H9 (cell line): ENCODE data around the gene RPRD1B. TPM values are rescaled to one million over a fixed set of nuclear protein-coding genes. Genes with fewer than 3 reads are reported as not detected.

Source experiments
- DNase-seq: peaks from one replicate; pipeline ENCODE4 v3.0.0-alpha.2; 2017
- H2AFZ ChIP-seq: one replicate; pipeline ENCODE4 v1.6.1; 2013; ENCODE audit warnings: mild to moderate bottlenecking, low read length, control low read depth, moderate library complexity
- H2AK5ac ChIP-seq: 2 replicates; pipeline ENCODE4 v1.6.1; 2013; ENCODE audit warnings: low read length, control low read depth, mixed read lengths; ENCODE audit not compliant: insufficient read length
- H2BK120ac ChIP-seq: one replicate; pipeline ENCODE4 v1.6.1; 2013; ENCODE audit warnings: low read depth, mild to moderate bottlenecking, low read length, control low read depth, inconsistent platforms; ENCODE audit not compliant: poor library complexity, severe bottlenecking
- H2BK12ac ChIP-seq: 2 replicates; pipeline ENCODE4 v1.6.1; 2013; ENCODE audit warnings: low read length, control low read depth, mixed read lengths, low read depth; ENCODE audit not compliant: insufficient read length
- H2BK15ac ChIP-seq: 2 replicates; pipeline ENCODE4 v1.6.1; 2013; ENCODE audit warnings: low read depth, low read length, control low read depth
- H2BK20ac ChIP-seq: one replicate; pipeline ENCODE4 v1.6.1; 2013; ENCODE audit warnings: low read depth, mild to moderate bottlenecking, low read length, control low read depth, inconsistent platforms; ENCODE audit not compliant: poor library complexity, severe bottlenecking
- H2BK5ac ChIP-seq: 2 replicates; pipeline ENCODE4 v1.6.1; 2013; ENCODE audit warnings: low read length, control low read depth, mixed read lengths; ENCODE audit not compliant: insufficient read length
- H3K14ac ChIP-seq: 2 replicates; pipeline ENCODE4 v1.6.1; 2013; ENCODE audit warnings: low read length, control low read depth; ENCODE audit not compliant: insufficient read depth
- H3K18ac ChIP-seq: 2 replicates; pipeline ENCODE4 v1.6.1; 2013; ENCODE audit warnings: low read depth, mild to moderate bottlenecking, mixed read lengths, low read length, control low read depth; ENCODE audit not compliant: insufficient read length
- H3K23ac ChIP-seq: 2 replicates; pipeline ENCODE4 v1.6.1; 2013; ENCODE audit warnings: low read length, control low read depth, mixed read lengths, low read depth; ENCODE audit not compliant: insufficient read length
- H3K23me2 ChIP-seq: 2 replicates; pipeline ENCODE4 v1.6.1; 2013; ENCODE audit warnings: low read depth, mild to moderate bottlenecking, mixed read lengths, low read length, control low read depth; ENCODE audit not compliant: insufficient read length, poor library complexity, severe bottlenecking
- H3K27ac ChIP-seq: 2 replicates; pipeline ENCODE4 v1.5.1; 2013; ENCODE audit warnings: low read length, control low read depth, mixed read lengths, low read depth; ENCODE audit not compliant: insufficient read length
- H3K27me3 ChIP-seq: 2 replicates; pipeline ENCODE4 v1.6.1; 2013; ENCODE audit warnings: low read length, control low read depth, inconsistent platforms; ENCODE audit not compliant: insufficient read depth
- H3K4ac ChIP-seq: 2 replicates; pipeline ENCODE4 v1.6.1; 2013; ENCODE audit warnings: low read depth, mild to moderate bottlenecking, control low read depth, inconsistent platforms, low read length, moderate library complexity
- H3K4me1 ChIP-seq: 2 replicates; pipeline ENCODE4 v1.6.1; 2013; ENCODE audit warnings: low read length, control low read depth, inconsistent platforms; ENCODE audit not compliant: insufficient read depth
- H3K4me2 ChIP-seq: 2 replicates; pipeline ENCODE4 v1.6.1; 2013; ENCODE audit warnings: low read length, control low read depth, mixed read lengths; ENCODE audit not compliant: insufficient read length, insufficient read depth
- H3K56ac ChIP-seq: 2 replicates; pipeline ENCODE4 v1.6.1; 2013; ENCODE audit warnings: low read depth, mild to moderate bottlenecking, mixed read lengths, low read length, control low read depth; ENCODE audit not compliant: insufficient read length
- H3K79me1 ChIP-seq: 2 replicates; pipeline ENCODE4 v1.6.1; 2013; ENCODE audit warnings: low read depth, mild to moderate bottlenecking, moderate library complexity, low read length, control low read depth, inconsistent platforms; ENCODE audit not compliant: insufficient read depth, poor library complexity, severe bottlenecking
- H3K79me2 ChIP-seq: 2 replicates; pipeline ENCODE4 v1.6.1; 2013; ENCODE audit warnings: low read length, control low read depth, inconsistent platforms; ENCODE audit not compliant: insufficient read depth
- H3K9ac ChIP-seq: 2 replicates; pipeline ENCODE4 v1.6.1; 2013; ENCODE audit warnings: low read length, control low read depth, mixed read lengths; ENCODE audit not compliant: insufficient read length; ENCODE audit errors: extremely low read depth
- H3K9me3 ChIP-seq: one replicate; pipeline ENCODE4 v1.6.1; 2013; ENCODE audit warnings: low read depth, low read length, inconsistent platforms; ENCODE audit not compliant: control insufficient read depth
- H3T11ph ChIP-seq: one replicate; pipeline ENCODE4 v1.6.1; 2013; ENCODE audit warnings: mild to moderate bottlenecking, low read length, control low read depth, inconsistent platforms
- H4K20me1 ChIP-seq: one replicate; pipeline ENCODE4 v1.6.1; 2013; ENCODE audit not compliant: control insufficient read depth, insufficient read length, insufficient read depth
- H4K5ac ChIP-seq: 2 replicates; pipeline ENCODE4 v1.6.1; 2013; ENCODE audit warnings: low read depth, mild to moderate bottlenecking, mixed read lengths, low read length, control low read depth; ENCODE audit not compliant: insufficient read length
- H4K8ac ChIP-seq: replicated peaks from 2 replicates; pipeline ENCODE4 v1.6.1; 2013; ENCODE audit warnings: low read length, control low read depth, mixed read lengths, low read depth; ENCODE audit not compliant: insufficient read length
- H4K91ac ChIP-seq: 2 replicates; pipeline ENCODE4 v1.6.1; 2013; ENCODE audit warnings: low read depth, mild to moderate bottlenecking, moderate library complexity, mixed read lengths, low read length, control low read depth; ENCODE audit not compliant: insufficient read length
- H3K27ac Mint-ChIP-seq, 3 experiments: 2 replicates in 2 of 3; 3 replicates in 1 of 3; pipeline ENCODE4 v1.8.0; 2020 to 2021; ENCODE audit warnings: mixed read lengths in 3 of 3, mild to moderate bottlenecking in 1 of 3, moderate library complexity in 1 of 3
- H3K27me3 Mint-ChIP-seq: 2 replicates; pipeline ENCODE4 v1.8.0; 2021; ENCODE audit warnings: low read depth, mild to moderate bottlenecking, moderate library complexity, mixed read lengths
- H3K36me3 Mint-ChIP-seq, 3 experiments: 2 replicates in 2 of 3; 3 replicates in 1 of 3; pipeline ENCODE4 v1.8.0; 2020 to 2021; ENCODE audit warnings: low read depth in 3 of 3, mixed read lengths in 3 of 3; ENCODE audit not compliant: insufficient read depth in 1 of 3
- H3K4me1 Mint-ChIP-seq, 2 experiments: 2 replicates each; pipeline ENCODE4 v1.8.0; 2020; ENCODE audit warnings: mixed read lengths in 2 of 2
- H3K4me3 Mint-ChIP-seq, 2 experiments: 2 replicates in 1 of 2; 3 replicates in 1 of 2; pipeline ENCODE4 v1.8.0; 2020 to 2021; ENCODE audit warnings: mild to moderate bottlenecking in 2 of 2, mixed read lengths in 2 of 2, moderate library complexity in 1 of 2
- H3K9me3 Mint-ChIP-seq, 2 experiments: 2 replicates in 1 of 2; 3 replicates in 1 of 2; pipeline ENCODE4 v1.8.0; 2020; ENCODE audit warnings: mild to moderate bottlenecking in 2 of 2, mixed read lengths in 2 of 2, moderate library complexity in 1 of 2
- CTCF ChIP-seq: fragments of 200-600 bp; sonication (generic); conservative IDR thresholded peaks from 3 replicates; pipeline ENCODE4 v1.8.0; 2021; ENCODE audit warnings: antibody characterized with exemption, mild to moderate bottlenecking
- WGBS: extraction: QIAGEN DNeasy Blood & Tissue Kit; methylation state at CpG from one replicate; pipeline ENCODE4 v1.1.7; 2013; ENCODE audit warnings: missing lambda C conversion rate, low lambda C conversion rate, mixed read lengths; ENCODE audit not compliant: insufficient read length; ENCODE audit errors: extremely low coverage; 5-methylcytosine and 5-hydroxymethylcytosine counted together
- total RNA-seq: library from RNA; stranded (reverse); gene quantifications from 2 replicates; pipeline ENCODE4 v1.2.1, GENCODE V29; 2021

RPRD1B gene
- total RNA-seq, 1 experiment from 2014 or later: 34.3 TPM

GRCh38 chr20:37986873-37987601, 46.5 kb upstream of the RPRD1B start:
- no peak overlapping the region for H4K91ac ChIP-seq
- H3K4me2 ChIP-seq: no peak overlapping the region
- H2AFZ ChIP-seq: no peak overlapping the region
- H3K56ac ChIP-seq: no peak overlapping the region
- no peaks in the 10 kb centered on the region for H3K27me3 ChIP-seq
- H2BK15ac ChIP-seq: no peak overlapping the region
- no peak overlapping the region for H2BK5ac ChIP-seq
- H3K23ac ChIP-seq: no peak overlapping the region
- H3K23me2 ChIP-seq: no peaks in the 10 kb centered on the region
- DNase-seq: no peak
- H2BK20ac ChIP-seq: no peak overlapping the region
- H3K27ac ChIP-seq: no peak overlapping the region
- H3K4me1 ChIP-seq: no peaks in the 10 kb centered on the region
- no peak overlapping the region for H2BK12ac ChIP-seq
- H4K20me1 ChIP-seq: no peaks in the 10 kb centered on the region
- no peak overlapping the region for H3K4me3 Mint-ChIP-seq
- no peak overlapping the region for H2BK120ac ChIP-seq
- WGBS: no CpG with 5 or more reads among the region's 9 CpGs
- H3K4me1 Mint-ChIP-seq: peaks cover 0 to 9% of the 10 kb centered on the region in 2 experiments; a peak in 2 of 4 replicates
- H4K8ac ChIP-seq: no peak overlapping the region
- no peaks in the 10 kb centered on the region for H3K79me2 ChIP-seq
- no peaks in the 10 kb centered on the region for H3K9me3 ChIP-seq
- no peak for TF ChIP-seq CTCF
- no peak overlapping the region for H3K18ac ChIP-seq
- H3K27ac Mint-ChIP-seq: no peak overlapping the region
- no peak overlapping the region for H4K5ac ChIP-seq
- H3K36me3 Mint-ChIP-seq: peaks cover 13 to 47% (median 39%) of the 10 kb centered on the region in 3 experiments; a peak in 6 of 7 replicates
- no peak overlapping the region for H2AK5ac ChIP-seq
- H3K9me3 Mint-ChIP-seq: no peaks in the 10 kb centered on the region
- no peaks in the 10 kb centered on the region for H3K79me1 ChIP-seq
- no peak overlapping the region for H3T11ph ChIP-seq
- H3K27me3 Mint-ChIP-seq: no peaks in the 10 kb centered on the region
- no peak overlapping the region for H3K9ac ChIP-seq
- no peak overlapping the region for H3K14ac ChIP-seq
- H3K4ac ChIP-seq: no peak overlapping the region
